NCI-H1930 (cell line): ENCODE measurements around the gene HNRNPH2.

ENCODE experiments used
- DNase-seq, 2 experiments: peaks; one replicate each; lab custom pipeline; 2025; lab: John Stamatoyannopoulos, UW

HNRNPH2 gene

GRCh38 chrX:101407748-101408531 lies at the start of gene HNRNPH2, which contains the start of gene GLA:
TSS of gene HNRNPH2 (plus strand) at chrX:101408222. CDS start at chrX:101411989, 3,767 bp downstream.
TSS of gene GLA (minus strand) at chrX:101407925. CDS start at chrX:101407903, 22 bp downstream.
- DNase-seq: peak; percentile 94 to 96

- DNase-seq: no peak
Observed at GRCh38 chrX:101359966-101360365, 48.1 kb upstream of the HNRNPH2 start.

DNA sequence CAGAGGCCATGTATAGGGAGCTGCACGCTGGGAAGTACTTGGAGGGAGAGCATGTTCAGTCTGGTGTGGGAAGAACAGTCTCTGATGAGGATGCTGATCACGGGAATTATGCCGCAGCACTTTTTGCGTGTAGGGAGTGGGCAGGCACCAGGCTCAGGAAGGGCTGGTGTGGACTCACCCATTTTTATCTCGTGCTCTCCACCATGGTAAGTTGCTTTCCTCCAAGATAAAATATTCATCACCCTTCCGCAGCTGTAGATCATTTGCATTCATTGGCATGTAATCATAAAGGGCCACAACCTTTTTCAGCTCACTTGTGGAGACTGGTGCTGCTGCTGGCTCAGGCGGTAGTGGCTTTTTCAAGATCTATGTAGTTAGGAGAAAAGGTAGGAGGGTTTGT lies 47.6 kb upstream of the HNRNPH2 start:
- no peak for DNase-seq

DNA sequence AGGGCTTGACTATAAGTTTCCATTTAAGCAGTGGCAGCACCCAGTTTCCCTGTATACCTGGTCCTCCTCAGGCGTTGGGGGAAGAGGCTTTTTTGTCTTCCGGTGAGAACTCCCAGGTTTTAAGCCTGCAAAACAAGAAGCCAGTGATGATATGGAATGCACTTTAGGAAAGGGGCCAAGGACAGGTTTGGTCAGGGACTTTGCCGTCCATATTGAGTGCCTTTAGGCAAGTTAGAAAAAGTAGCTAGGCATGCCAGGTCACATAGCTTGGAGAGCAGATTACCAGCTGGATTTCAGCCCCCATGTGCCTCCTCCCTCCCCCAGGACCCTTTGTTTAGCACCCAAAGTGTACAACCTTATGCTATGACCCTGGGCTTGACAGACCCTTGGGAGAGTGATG lies 45.9 kb upstream of the HNRNPH2 start:
- DNase-seq: no peak

- no peak for DNase-seq
Observed at GRCh38 chrX:101362757-101363156, 45.3 kb upstream of the HNRNPH2 start.

DNA sequence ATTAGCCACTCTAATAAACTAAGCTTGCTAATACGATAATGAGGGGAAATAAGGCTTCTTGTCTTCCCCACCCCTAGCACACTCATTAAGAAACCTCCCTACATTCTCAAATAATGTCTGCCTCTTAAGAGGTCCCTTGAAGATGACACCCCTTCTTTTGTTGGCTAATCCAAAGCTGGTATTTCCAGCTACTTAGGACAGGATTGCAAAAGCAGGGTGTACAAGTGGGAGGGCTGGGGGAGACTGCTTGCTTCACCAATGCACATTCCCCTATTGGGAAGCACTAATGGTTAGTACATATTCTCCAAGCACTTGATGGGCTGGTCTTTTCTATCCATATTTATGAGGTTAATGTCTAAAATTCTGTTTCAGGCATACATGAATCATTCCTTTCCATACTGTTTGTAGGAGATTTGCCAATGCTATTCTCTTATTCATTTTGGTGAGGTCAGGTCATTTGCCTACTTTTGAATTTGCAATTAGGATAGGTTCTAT lies 42.7 kb upstream of the HNRNPH2 start:
- DNase-seq: no peak

DNA sequence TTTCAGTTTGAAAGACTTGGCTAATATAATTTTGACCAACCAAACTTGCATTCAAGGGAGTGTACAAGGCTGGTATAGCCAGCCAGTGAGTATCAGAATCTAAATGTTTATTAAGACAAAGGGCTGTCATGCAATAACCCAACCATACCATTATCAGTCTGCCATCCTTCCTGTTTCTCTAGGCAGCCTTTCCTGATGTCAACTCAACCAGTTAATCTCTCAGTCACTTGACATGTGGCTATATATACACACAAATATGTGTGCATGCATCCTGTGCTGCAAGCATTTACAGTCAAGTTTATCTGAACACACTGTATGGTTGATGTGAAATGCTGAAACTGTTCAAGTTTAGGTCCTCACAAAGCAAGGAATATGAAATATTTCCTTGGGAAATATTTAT lies 39.2 kb upstream of the HNRNPH2 start:
- no peak for DNase-seq

GRCh38 chrX:101369687-101370086 lies 38.3 kb upstream of the HNRNPH2 start:
- DNase-seq: no peak

GRCh38 chrX:101370888-101371504 lies 37.0 kb upstream of the HNRNPH2 start:
- no peak for DNase-seq

DNA sequence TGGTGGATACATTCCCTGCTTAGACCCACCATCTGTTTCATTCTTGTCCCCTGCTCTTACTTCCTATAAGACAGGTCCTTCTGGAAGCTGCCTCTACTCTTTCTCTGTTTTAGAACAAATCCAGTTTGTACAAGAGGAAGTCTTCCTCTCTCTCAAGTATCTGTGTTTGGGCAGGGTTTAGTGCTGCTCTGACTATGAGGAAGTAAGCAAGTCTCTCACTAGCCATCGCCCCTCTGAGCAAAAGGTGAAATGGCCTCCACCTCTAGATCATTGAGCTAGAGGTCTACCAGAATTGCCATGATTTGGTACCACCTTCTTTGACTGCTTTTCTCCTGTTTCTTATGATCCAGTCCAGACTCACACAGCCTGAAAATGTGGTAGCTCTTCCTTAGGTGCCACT lies 30.5 kb upstream of the HNRNPH2 start:
- DNase-seq: no peak

DNA sequence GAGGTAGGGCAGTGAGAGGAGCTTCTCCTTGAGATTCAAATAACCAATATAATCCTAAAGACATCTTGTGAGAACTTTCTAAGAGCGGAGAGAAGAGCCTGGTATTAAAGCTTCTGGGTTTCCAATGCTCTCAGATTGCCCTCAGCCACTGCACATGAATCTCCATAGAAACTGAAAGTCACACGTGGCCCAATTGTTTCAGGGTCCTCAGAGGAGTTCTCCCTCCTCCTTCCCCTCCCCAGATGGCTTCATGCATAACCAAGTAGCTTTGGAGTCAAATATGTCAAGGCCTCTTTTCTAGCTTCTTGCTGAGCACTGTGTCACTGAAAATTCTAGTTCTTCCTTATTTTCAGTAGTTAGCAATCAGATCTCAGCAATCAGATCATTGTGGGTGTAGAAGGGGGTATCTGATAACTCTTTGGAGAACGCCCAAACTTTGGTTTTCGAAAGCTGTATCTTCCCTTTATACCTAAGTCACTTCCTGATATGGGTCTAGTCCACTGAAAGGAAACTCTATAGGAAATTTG lies 24.3 kb upstream of the HNRNPH2 start:
- no peak for DNase-seq

GRCh38 chrX:101385026-101385684 lies 22.9 kb upstream of the HNRNPH2 start:
- no peak for DNase-seq

DNA sequence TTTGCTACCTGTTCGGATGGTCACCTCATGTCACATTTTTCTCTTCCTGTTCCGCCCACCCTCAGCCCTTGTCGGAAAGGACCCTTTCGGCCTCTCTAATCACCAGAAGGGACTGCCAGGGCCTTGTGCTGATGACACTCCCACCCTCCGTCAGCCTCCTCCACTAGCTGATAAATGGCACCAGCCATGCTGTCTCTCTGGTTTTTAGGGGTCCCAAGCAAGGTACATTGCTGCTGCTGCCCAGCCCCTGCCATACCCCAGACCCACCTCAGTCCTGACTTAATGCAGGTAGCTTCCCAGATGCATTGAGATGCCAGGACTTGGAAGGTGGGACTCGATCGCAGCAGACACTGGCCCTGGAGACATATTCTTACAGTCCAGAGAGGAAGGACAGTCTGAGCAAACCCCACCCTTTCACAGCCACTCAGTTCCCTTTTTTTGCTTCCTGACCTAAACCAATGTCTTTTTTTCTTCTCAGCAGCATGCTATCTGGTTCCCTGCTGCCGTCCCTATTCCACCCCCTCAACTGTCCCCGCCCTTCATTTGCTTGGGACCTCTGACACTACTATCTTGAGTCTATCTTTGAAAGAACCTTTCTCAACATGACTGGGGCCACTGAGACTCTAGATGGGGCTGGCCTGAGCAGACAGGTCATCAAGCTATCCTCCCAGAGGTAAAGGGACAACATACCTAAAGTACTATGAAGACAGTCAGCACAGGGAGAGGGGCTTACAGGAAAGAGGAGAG lies 22.1 kb upstream of the HNRNPH2 start, which contains the start of gene BTK:
Gene BTK, minus strand, starts transcription at position 397 of the 747 bp plus-strand sequence. CDS start 10,907 bp downstream, outside the sequence.
- DNase-seq: no peak

- no peak for DNase-seq
Observed at GRCh38 chrX:101386542-101386885, 21.5 kb upstream of the HNRNPH2 start.

GRCh38 chrX:101388604-101389003 lies 19.4 kb upstream of the HNRNPH2 start:
- no peak for DNase-seq

GRCh38 chrX:101390664-101391525 lies 17.1 kb upstream of the HNRNPH2 start, which contains the start of gene RPL36A:
TSS of gene RPL36A (plus strand) at chrX:101391011. CDS start at chrX:101391044, 33 bp downstream.
- peak; percentile 91 to 94 for DNase-seq

- DNase-seq: no peak
Observed at GRCh38 chrX:101391831-101392230, 16.2 kb upstream of the HNRNPH2 start.

GRCh38 chrX:101393530-101394305 lies 14.3 kb upstream of the HNRNPH2 start:
- DNase-seq: no peak

DNA sequence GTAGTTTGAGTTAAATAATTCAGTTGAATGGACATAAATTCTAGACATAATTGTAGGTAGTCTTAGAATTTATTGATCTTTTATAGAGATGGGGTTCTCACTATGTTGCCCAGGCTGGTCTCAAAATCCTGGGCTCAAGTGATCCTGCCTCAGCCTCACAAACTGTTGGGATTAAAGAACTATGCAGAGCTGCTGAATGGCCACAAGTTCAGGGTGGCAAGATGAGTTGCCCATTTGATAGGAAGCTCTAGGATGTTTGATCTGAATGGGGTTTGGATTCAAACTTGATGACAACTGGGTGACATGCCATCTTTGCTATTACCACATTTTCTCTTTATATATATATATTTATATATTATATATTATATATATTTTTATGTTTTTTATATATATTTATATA lies 13.7 kb upstream of the HNRNPH2 start:
- DNase-seq: no peak

DNA sequence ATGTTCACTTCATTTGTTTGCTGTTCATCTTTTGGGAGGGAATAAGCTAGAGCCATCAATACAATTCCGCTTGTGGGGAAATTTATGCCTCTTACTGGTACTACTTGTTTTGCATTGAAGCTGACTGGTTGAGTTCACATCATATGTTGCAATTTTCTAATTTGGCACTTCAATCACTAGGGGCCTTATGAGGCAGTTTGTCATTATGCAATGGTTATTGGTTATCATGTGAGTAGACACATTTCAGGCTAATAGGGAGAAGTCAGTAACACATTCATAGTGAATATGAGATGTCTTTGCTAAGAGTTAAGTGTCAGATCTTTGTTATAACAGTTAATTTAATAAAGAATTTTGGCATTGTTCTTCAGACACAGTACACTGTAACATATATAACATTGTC lies 12.2 kb upstream of the HNRNPH2 start:
- DNase-seq: no peak
